Keratinocyte (primary cell): Measurements from ENCODE around the gene PTPN5. TPM values are rescaled to one million over a fixed set of nuclear protein-coding genes. Genes with fewer than 3 reads are reported as not detected.

Source experiments
- DNase-seq: peaks from one replicate; pipeline ENCODE4 v3.0.0-alpha.2; 2011; ENCODE audit warnings: low read depth, missing footprints, low spot score
- FAIRE-seq: peaks from 2 replicates; lab custom pipeline; 2011; peaks lifted over from hg19 to GRCh38; lab: Jason Lieb, UNC
- H2AFZ ChIP-seq: 2 replicates; pipeline ENCODE4 v1.6.0; 2012; ENCODE audit warnings: low read length, control low read depth, inconsistent platforms; ENCODE audit not compliant: control insufficient read depth
- H3K27ac ChIP-seq: 2 replicates; pipeline ENCODE4 v1.5.1; 2011; ENCODE audit warnings: low read length; ENCODE audit not compliant: control insufficient read depth, insufficient read depth
- H3K27me3 ChIP-seq: 3 replicates; pipeline ENCODE4 v1.6.0; 2011; ENCODE audit warnings: low read length; ENCODE audit not compliant: control insufficient read depth, insufficient read depth; ENCODE audit errors: extremely low read depth
- H3K36me3 ChIP-seq, 2 experiments: 2 replicates in 1 of 2; 3 replicates in 1 of 2; pipeline ENCODE4 v1.5.1; 2011; ENCODE audit warnings: low read length in 2 of 2, mild to moderate bottlenecking in 1 of 2; ENCODE audit not compliant: control insufficient read depth in 2 of 2, insufficient read depth in 2 of 2; ENCODE audit errors: extremely low read depth in 1 of 2
- H3K4me1 ChIP-seq: 3 replicates; pipeline ENCODE4 v1.5.1; 2011; ENCODE audit warnings: low read length; ENCODE audit not compliant: control insufficient read depth, insufficient read depth; ENCODE audit errors: extremely low read depth
- H3K4me2 ChIP-seq: 3 replicates; pipeline ENCODE4 v1.6.0; 2011; ENCODE audit warnings: low read depth, low read length; ENCODE audit not compliant: control insufficient read depth, insufficient read depth; ENCODE audit errors: extremely low read depth
- H3K4me3 ChIP-seq, 3 experiments: fragments of 200-600 bp in 1 of 3; sonication (generic) in 1 of 3; 2 replicates in 2 of 3; 3 replicates in 1 of 3; pipeline ENCODE4 v1.5.1; 2011 to 2016; ENCODE audit warnings: low read length in 3 of 3, mild to moderate bottlenecking in 3 of 3, control low read depth in 2 of 3, inconsistent platforms in 1 of 3, low read depth in 1 of 3, mixed read lengths in 1 of 3, mixed run types in 1 of 3, moderate library complexity in 1 of 3; ENCODE audit not compliant: control insufficient read depth in 2 of 3, insufficient read depth in 2 of 3; ENCODE audit errors: extremely low read depth in 1 of 3
- H3K79me2 ChIP-seq: 2 replicates; pipeline ENCODE4 v1.6.0; 2012; ENCODE audit warnings: low read length; ENCODE audit not compliant: control insufficient read depth, insufficient read depth
- H3K9ac ChIP-seq: 3 replicates; pipeline ENCODE4 v1.6.0; 2011; ENCODE audit warnings: low read length; ENCODE audit not compliant: control insufficient read depth, insufficient read depth; ENCODE audit errors: extremely low read depth
- H3K9me1 ChIP-seq: 3 replicates; pipeline ENCODE4 v1.6.0; 2011; ENCODE audit warnings: low read length; ENCODE audit not compliant: control insufficient read depth, insufficient read depth; ENCODE audit errors: extremely low read depth
- H3K9me3 ChIP-seq: 2 replicates; pipeline ENCODE4 v1.5.1; 2012; ENCODE audit warnings: low read depth, low read length; ENCODE audit not compliant: control insufficient read depth
- H4K20me1 ChIP-seq: 3 replicates; pipeline ENCODE4 v1.6.0; 2011; ENCODE audit warnings: low read length; ENCODE audit not compliant: control insufficient read depth, insufficient read depth; ENCODE audit errors: extremely low read depth
- EZH2 ChIP-seq: IDR thresholded peaks from one replicate; pipeline ENCODE4 v1.6.1; 2012; ENCODE audit warnings: inconsistent platforms, mild to moderate bottlenecking, low read length, moderate library complexity
- dilution Hi-C: fragments of 300-500 bp; cut with MboI; formaldehyde crosslinking; loops from one replicate; pipeline ENCODE4 v1.7.0; 2020; ENCODE audit warnings: low sequenced_read_pairs; ENCODE audit not compliant: extremely low pct_ligation_motif_present
- polyA plus RNA-seq, 5 experiments: library from polyadenylated mRNA; depleted of rRNA in 3 of 5; stranded (reverse) in 3 of 5; stranded (forward) in 1 of 5; unstranded in 1 of 5; fragments of >200 nt; gene quantifications; 1 replicate in 1 of 5; 2 replicates in 3 of 5; 3 replicates in 1 of 5; pipeline versions ENCODE4 v1.2.1 to v1.2.3, GENCODE V29; 2011 to 2012; ENCODE audit warnings: missing spikeins in 2 of 5, low read depth in 1 of 5, low replicate concordance in 1 of 5
- TF ChIP-seq, protein P1 (sequence below), 3 experiments: IDR thresholded peaks in 1 of 3; conservative IDR thresholded peaks in 1 of 3; optimal IDR thresholded peaks in 1 of 3; 2 replicates in 2 of 3; 3 replicates in 1 of 3; pipeline versions ENCODE3 to v1.5.1; 2011; ENCODE audit warnings: low read length in 3 of 3, mild to moderate bottlenecking in 3 of 3, moderate library complexity in 2 of 3, control low read depth in 1 of 3, inconsistent platforms in 1 of 3; ENCODE audit not compliant: insufficient read depth in 2 of 3; ENCODE audit errors: extremely low read depth in 1 of 3

The PTPN5 gene
- polyA plus RNA-seq, 1 donor (not counting 4 experiments of a cell fraction or from before 2014, with no cell fraction given), result not detected

DNA sequence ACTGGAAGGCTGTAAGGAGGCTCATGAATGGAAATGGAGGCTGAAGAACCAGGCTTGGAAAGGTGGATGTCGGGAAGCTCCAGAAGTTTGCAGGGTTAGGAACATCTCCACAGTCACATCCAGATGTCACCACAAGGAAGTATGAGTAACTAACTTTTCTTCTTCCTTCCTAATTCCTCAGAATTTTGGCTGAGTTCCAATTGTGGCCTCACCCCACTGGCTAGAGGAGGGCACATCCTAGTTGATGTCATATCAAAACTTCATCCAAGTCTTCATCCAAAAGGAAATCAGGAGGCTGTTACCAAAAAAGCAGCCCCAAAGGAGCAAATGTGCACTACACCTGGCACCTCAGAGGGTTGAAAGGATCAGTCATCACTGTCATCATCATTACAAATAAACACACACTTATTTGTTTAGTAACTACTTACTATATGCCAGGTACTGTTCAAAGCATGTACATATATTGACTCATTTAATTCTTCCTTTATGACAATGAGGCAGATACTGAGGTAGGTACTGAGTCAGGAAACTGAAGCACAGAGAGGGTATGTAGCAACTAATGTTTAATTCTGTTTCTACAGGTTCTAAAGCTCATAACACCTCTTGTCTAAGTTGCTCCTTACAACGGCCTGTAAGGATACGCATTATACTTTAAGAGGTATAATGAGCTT lies 7.3 kb upstream of the PTPN5 start:
- Histone ChIP-seq H4K20me1 (no peaks in the 10 kb centered on the region), H3K9me1 (no peaks in the 10 kb centered on the region), H3K4me1 (no peaks in the 10 kb centered on the region), H3K79me2 (no peaks in the 10 kb centered on the region), H2AFZ (no peak overlapping the region), H3K9ac (no peak overlapping the region), H3K27ac (no peak overlapping the region), H3K36me3 (no peaks in the 10 kb centered on the region), H3K27me3 (peaks cover 15% of the 10 kb centered on the region), H3K4me2 (no peak overlapping the region), H3K4me3 (no peak overlapping the region), H3K9me3 (no peaks in the 10 kb centered on the region)
- DNase-seq (peak; percentile 32), FAIRE-seq (no peak)
- dilution Hi-C loops, result no loop called here
- TF ChIP-seq, protein P1, sequence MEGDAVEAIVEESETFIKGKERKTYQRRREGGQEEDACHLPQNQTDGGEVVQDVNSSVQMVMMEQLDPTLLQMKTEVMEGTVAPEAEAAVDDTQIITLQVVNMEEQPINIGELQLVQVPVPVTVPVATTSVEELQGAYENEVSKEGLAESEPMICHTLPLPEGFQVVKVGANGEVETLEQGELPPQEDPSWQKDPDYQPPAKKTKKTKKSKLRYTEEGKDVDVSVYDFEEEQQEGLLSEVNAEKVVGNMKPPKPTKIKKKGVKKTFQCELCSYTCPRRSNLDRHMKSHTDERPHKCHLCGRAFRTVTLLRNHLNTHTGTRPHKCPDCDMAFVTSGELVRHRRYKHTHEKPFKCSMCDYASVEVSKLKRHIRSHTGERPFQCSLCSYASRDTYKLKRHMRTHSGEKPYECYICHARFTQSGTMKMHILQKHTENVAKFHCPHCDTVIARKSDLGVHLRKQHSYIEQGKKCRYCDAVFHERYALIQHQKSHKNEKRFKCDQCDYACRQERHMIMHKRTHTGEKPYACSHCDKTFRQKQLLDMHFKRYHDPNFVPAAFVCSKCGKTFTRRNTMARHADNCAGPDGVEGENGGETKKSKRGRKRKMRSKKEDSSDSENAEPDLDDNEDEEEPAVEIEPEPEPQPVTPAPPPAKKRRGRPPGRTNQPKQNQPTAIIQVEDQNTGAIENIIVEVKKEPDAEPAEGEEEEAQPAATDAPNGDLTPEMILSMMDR (optimal IDR thresholded peaks at IDR 0.05 in 1 of 3, IDR thresholded peaks at IDR 0.05 in 1 of 3, conservative IDR thresholded peaks at IDR 0.05 in 1 of 3; ENCODE audit: extremely low read depth in 1 of 3, insufficient read depth in 2 of 3, low read length in 3 of 3), result peak in 1 of 3 experiments; percentile 8
- no peak for TF ChIP-seq EZH2

DNA sequence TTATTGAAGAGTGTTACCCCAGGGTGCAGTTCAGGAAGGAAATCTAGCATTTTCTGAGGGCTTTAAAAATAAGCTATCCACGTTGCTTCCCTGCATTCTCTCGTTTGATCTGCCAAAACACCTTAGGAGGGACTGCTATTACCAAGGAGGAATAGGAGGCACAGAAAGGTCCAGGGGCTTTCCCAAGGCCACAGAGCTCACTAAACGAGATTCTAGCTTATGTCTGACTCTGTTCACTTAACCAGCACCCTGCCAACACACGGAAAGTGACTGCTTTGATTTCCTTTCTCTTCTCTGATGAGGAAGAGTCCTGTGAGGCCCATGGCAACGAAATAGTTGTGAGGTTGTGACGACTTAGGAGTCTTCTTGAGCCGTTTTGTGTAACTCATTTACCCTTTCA lies 3.4 kb upstream of the PTPN5 start:
- no peaks in the 10 kb centered on the region for H3K9me3 ChIP-seq
- H4K20me1 ChIP-seq, result no peaks in the 10 kb centered on the region
- no peaks in the 10 kb centered on the region for H3K9me1 ChIP-seq
- no peak overlapping the region for H3K9ac ChIP-seq
- no peak overlapping the region for H3K4me3 ChIP-seq
- H2AFZ ChIP-seq, result no peak overlapping the region
- DNase-seq, result no peak
- TF ChIP-seq, protein P1 (optimal IDR thresholded peaks at IDR 0.05 in 1 of 3, IDR thresholded peaks at IDR 0.05 in 1 of 3, conservative IDR thresholded peaks at IDR 0.05 in 1 of 3; ENCODE audit: extremely low read depth in 1 of 3, insufficient read depth in 2 of 3, low read length in 3 of 3), result no peak
- no peak for TF ChIP-seq EZH2
- no peak overlapping the region for H3K27ac ChIP-seq
- FAIRE-seq, result no peak
- H3K4me2 ChIP-seq, result no peak overlapping the region
- no peaks in the 10 kb centered on the region for H3K36me3 ChIP-seq
- H3K79me2 ChIP-seq, result no peaks in the 10 kb centered on the region
- no peaks in the 10 kb centered on the region for H3K4me1 ChIP-seq
- H3K27me3 ChIP-seq, result peaks cover 43% of the 10 kb centered on the region
- dilution Hi-C loops, result no loop called here
